ENCODE measurements around the gene NMT1.

DNA sequence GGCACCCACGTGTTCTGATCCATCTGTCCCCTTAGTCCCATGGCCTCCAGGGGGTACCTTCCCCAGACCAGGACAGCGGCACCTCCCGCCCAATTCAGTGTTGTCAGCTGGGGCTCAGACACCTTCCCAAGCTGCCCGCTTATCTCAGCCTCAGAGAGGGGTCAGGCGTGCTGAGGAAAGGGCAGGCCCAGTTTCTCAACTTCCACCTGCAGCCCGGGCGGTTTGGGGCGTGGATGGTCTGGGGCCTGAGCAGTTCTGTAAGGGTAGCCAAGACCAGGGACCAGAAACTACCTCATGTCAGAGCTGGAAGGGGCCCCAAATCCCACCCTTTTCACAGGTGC is 66.1 kb downstream of the NMT1 start:
- TF ChIP-seq, protein P1, sequence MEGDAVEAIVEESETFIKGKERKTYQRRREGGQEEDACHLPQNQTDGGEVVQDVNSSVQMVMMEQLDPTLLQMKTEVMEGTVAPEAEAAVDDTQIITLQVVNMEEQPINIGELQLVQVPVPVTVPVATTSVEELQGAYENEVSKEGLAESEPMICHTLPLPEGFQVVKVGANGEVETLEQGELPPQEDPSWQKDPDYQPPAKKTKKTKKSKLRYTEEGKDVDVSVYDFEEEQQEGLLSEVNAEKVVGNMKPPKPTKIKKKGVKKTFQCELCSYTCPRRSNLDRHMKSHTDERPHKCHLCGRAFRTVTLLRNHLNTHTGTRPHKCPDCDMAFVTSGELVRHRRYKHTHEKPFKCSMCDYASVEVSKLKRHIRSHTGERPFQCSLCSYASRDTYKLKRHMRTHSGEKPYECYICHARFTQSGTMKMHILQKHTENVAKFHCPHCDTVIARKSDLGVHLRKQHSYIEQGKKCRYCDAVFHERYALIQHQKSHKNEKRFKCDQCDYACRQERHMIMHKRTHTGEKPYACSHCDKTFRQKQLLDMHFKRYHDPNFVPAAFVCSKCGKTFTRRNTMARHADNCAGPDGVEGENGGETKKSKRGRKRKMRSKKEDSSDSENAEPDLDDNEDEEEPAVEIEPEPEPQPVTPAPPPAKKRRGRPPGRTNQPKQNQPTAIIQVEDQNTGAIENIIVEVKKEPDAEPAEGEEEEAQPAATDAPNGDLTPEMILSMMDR (IDR thresholded peaks at IDR 0.05): no peak
- TF ChIP-seq POLR2A (IDR thresholded peaks at IDR 0.05): no peak

All from prostate gland (tissue), 2 donors.